SK-N-SH (cell line): ENCODE data around the gene INTS1. TPM values are rescaled to one million over a fixed set of nuclear protein-coding genes. Genes with fewer than 3 reads are reported as not detected.
"Not testable (repeated sequence)": the region's sequence is repeated elsewhere in the genome, so short reads cannot be mapped to it uniquely, and the experiment has no call there.

ENCODE experiments used
- CTCF ChIA-PET: fragments of 300-600, 350-600 bp; formaldehyde crosslinking; extraction: SDS; loops from one replicate; lab custom pipeline; 2021; lab: Yijun Ruan, JAX
- POLR2A ChIA-PET: fragments of 350-600 bp; sonication (Branson Sonifier 250); formaldehyde crosslinking; extraction: SDS; loops from one replicate; lab custom pipeline; 2020; ENCODE audit warnings: antibody characterized with exemption, inconsistent platforms; lab: Yijun Ruan, JAX
- DNase-seq: peaks from one replicate; pipeline ENCODE4 v3.0.0; 2012
- H2AFZ ChIP-seq: fragments of 200-600 bp; sonication (generic); 2 replicates; pipeline ENCODE4 v1.8.1; 2016; ENCODE audit warnings: antibody characterized with exemption, mild to moderate bottlenecking, low read depth
- H3F3A ChIP-seq: fragments of 200-600 bp; sonication (generic); replicated peaks from 2 replicates; pipeline ENCODE3; 2016; ENCODE audit warnings: antibody characterized with exemption, mild to moderate bottlenecking; ENCODE audit not compliant: insufficient read depth
- H3K27ac ChIP-seq, 2 experiments: fragments of 200-500 bp in 1 of 2; fragments of 200-600 bp in 1 of 2; sonication (Bioruptor generic) in 1 of 2; sonication (generic), shearing (Covaris generic) in 1 of 2; 2 replicates each; pipeline versions ENCODE4 v1.5.1 to v1.6.1; 2014 to 2016; ENCODE audit warnings: low read depth in 2 of 2, inconsistent platforms in 1 of 2, low read length in 1 of 2, mild to moderate bottlenecking in 1 of 2, mixed read lengths in 1 of 2
- H3K27me3 ChIP-seq: fragments of 200-600 bp; sonication (generic), shearing (Covaris generic); 2 replicates; pipeline ENCODE4 v1.6.1; 2016; ENCODE audit warnings: mixed run types; ENCODE audit not compliant: insufficient read depth
- H3K36me3 ChIP-seq, 2 experiments: fragments of 200-500 bp in 1 of 2; fragments of 200-600 bp in 1 of 2; sonication (Bioruptor generic) in 1 of 2; sonication (generic) in 1 of 2; replicated peaks in 1 of 2; 2 replicates each; pipeline versions ENCODE3 to v1.5.1; 2014 to 2016; ENCODE audit warnings: low read length in 1 of 2, mild to moderate bottlenecking in 1 of 2; ENCODE audit not compliant: insufficient read depth in 2 of 2, control insufficient read depth in 1 of 2
- H3K4me1 ChIP-seq, 2 experiments: fragments of 200-500 bp in 1 of 2; fragments of 200-600 bp in 1 of 2; sonication (Bioruptor generic) in 1 of 2; sonication (generic), shearing (Covaris generic) in 1 of 2; 2 replicates each; pipeline versions ENCODE4 v1.5.1 to v1.6.1; 2014 to 2016; ENCODE audit warnings: low read depth in 1 of 2, low read length in 1 of 2, mixed run types in 1 of 2; ENCODE audit not compliant: insufficient read depth in 2 of 2, control insufficient read depth in 1 of 2
- H3K4me2 ChIP-seq: fragments of 200-600 bp; sonication (generic), shearing (Covaris generic); 2 replicates; pipeline ENCODE4 v1.6.1; 2017; ENCODE audit warnings: mixed run types
- H3K4me3 ChIP-seq, 2 experiments: fragments of 200-500 bp in 1 of 2; fragments of 200-600 bp in 1 of 2; sonication (Bioruptor generic) in 1 of 2; sonication (generic), shearing (Covaris generic) in 1 of 2; 2 replicates each; pipeline versions ENCODE4 v1.5.1 to v1.8.1; 2014 to 2016; ENCODE audit warnings: low read depth in 2 of 2, inconsistent platforms in 1 of 2, low read length in 1 of 2, mild to moderate bottlenecking in 1 of 2, mixed read lengths in 1 of 2, moderate library complexity in 1 of 2
- H3K79me2 ChIP-seq: fragments of 200-600 bp; sonication (generic); 2 replicates; pipeline ENCODE4 v1.8.1; 2017; ENCODE audit warnings: mild to moderate bottlenecking; ENCODE audit not compliant: insufficient read depth
- H3K9ac ChIP-seq: fragments of 200-600 bp; sonication (generic); 2 replicates; pipeline ENCODE4 v1.6.1; 2017; ENCODE audit warnings: mixed run types
- H3K9me2 ChIP-seq: fragments of 200-600 bp; sonication (generic); 2 replicates; pipeline ENCODE4 v1.6.1; 2017; ENCODE audit warnings: mixed run types
- H3K9me3 ChIP-seq: fragments of 200-600 bp; sonication (generic); 2 replicates; pipeline ENCODE4 v1.6.1; 2017; ENCODE audit warnings: mixed run types, mild to moderate bottlenecking, moderate library complexity
- H4K20me1 ChIP-seq: fragments of 200-600 bp; sonication (generic); 2 replicates; pipeline ENCODE4 v1.6.1; 2017; ENCODE audit warnings: mild to moderate bottlenecking, mixed run types; ENCODE audit not compliant: insufficient read depth
- CHD2 ChIP-seq: fragments of 150-350 bp; IDR thresholded peaks from 2 replicates; pipeline ENCODE4 v1.6.1; 2018; ENCODE audit warnings: low read length; ENCODE audit not compliant: partially characterized antibody
- ELF1 ChIP-seq: IDR thresholded peaks from 2 replicates; pipeline ENCODE4 v1.4.0; 2012
- EP300 ChIP-seq, 2 experiments: IDR thresholded peaks; 2 replicates each; pipeline versions ENCODE4 v1.4.0 to v1.6.1; 2012; ENCODE audit warnings: borderline replicate concordance in 1 of 2, low read depth in 1 of 2, low read length in 1 of 2
- FOSL2 ChIP-seq: IDR thresholded peaks from 2 replicates; pipeline ENCODE4 v1.4.0; 2012; ENCODE audit warnings: low read depth, mild to moderate bottlenecking, moderate library complexity, borderline replicate concordance
- FOXM1 ChIP-seq: IDR thresholded peaks from 2 replicates; pipeline ENCODE4 v1.4.0; 2012; ENCODE audit warnings: low read depth, mild to moderate bottlenecking
- GATA2 ChIP-seq: sonication (generic); formaldehyde crosslinking; IDR thresholded peaks from 2 replicates; pipeline ENCODE4 v1.5.0; 2020; ENCODE audit warnings: mild to moderate bottlenecking, missing genetic modification reagents
- MAX ChIP-seq: IDR thresholded peaks from 2 replicates; pipeline ENCODE4 v1.4.0; 2012; ENCODE audit warnings: low read depth
- MEF2A ChIP-seq: IDR thresholded peaks from 2 replicates; pipeline ENCODE4 v1.4.0; 2012; ENCODE audit warnings: low read depth, borderline replicate concordance
- RAD21 ChIP-seq: IDR thresholded peaks from 2 replicates; pipeline ENCODE4 v1.6.1; 2012; ENCODE audit warnings: mild to moderate bottlenecking, low read length
- RCOR1 ChIP-seq: fragments of 150-350 bp; IDR thresholded peaks from 2 replicates; pipeline ENCODE4 v1.6.1; 2017; ENCODE audit warnings: antibody characterized with exemption, low read length
- RFX5 ChIP-seq: IDR thresholded peaks from 2 replicates; pipeline ENCODE4 v1.6.1; 2012; ENCODE audit warnings: mild to moderate bottlenecking, improper control_type of control experiment, low read length
- SIN3A ChIP-seq: IDR thresholded peaks from 2 replicates; pipeline ENCODE4 v1.6.1; 2012; ENCODE audit warnings: low read depth, mild to moderate bottlenecking, low read length, moderate library complexity, borderline replicate concordance
- SMC3 ChIP-seq: IDR thresholded peaks from 2 replicates; pipeline ENCODE4 v1.6.1; 2012; ENCODE audit warnings: low read depth, low read length, improper control_type of control experiment
- TAF1 ChIP-seq: IDR thresholded peaks from 2 replicates; pipeline ENCODE4 v1.6.1; 2012; ENCODE audit warnings: low read depth, mild to moderate bottlenecking, low read length, moderate library complexity, borderline replicate concordance
- TCF12 ChIP-seq: IDR thresholded peaks from 2 replicates; pipeline ENCODE4 v1.4.0; 2012
- USF1 ChIP-seq: IDR thresholded peaks from 2 replicates; pipeline ENCODE4 v1.4.0; 2012; ENCODE audit warnings: low read depth, borderline replicate concordance
- ZBTB33 ChIP-seq: IDR thresholded peaks from 2 replicates; pipeline ENCODE4 v1.4.0; 2012; ENCODE audit warnings: low read depth, borderline replicate concordance
- WGBS: methylation state at CpG from one replicate; pipeline ENCODE4 v1.1.6; 2017; ENCODE audit warnings: low lambda C conversion rate; 5-methylcytosine and 5-hydroxymethylcytosine counted together
- polyA plus RNA-seq, 3 experiments: library from polyadenylated mRNA; depleted of rRNA; stranded (reverse); fragments of >200 nt; gene quantifications; 2 replicates each; pipeline ENCODE4 v1.2.3, GENCODE V29; 2012
- TF ChIP-seq, protein P1 (sequence below): fragments of 200-600 bp; sonication (generic); IDR thresholded peaks from 2 replicates; pipeline ENCODE4 v1.6.1; 2017; ENCODE audit warnings: antibody characterized with exemption, mild to moderate bottlenecking, moderate library complexity

Gene INTS1
- polyA plus RNA-seq, 1 of the 3 experiments (the other 2 are of a cell fraction) = 48.1 TPM

GRCh38 chr7:1447112-1447511, 57.1 kb downstream of the INTS1 start:
- WGBS = 85% methylated on average over 9 of the region's 11 CpGs
- Histone ChIP-seq H2AFZ (no peak overlapping the region), H3K9me3 (no peaks in the 10 kb centered on the region), H3K9ac (no peak overlapping the region), H3K27ac (no peak overlapping the region), H4K20me1 (peaks cover 26% of the 10 kb centered on the region), H3K79me2 (peaks cover 12% of the 10 kb centered on the region; the same call in 1 of the 2 replicates), H3F3A (no peaks in the 10 kb centered on the region), H3K4me1 (peaks cover 0 to 6% of the 10 kb centered on the region in 2 experiments; a peak in 1 of 4 replicates), H3K36me3 (peaks cover 0 to 7% of the 10 kb centered on the region in 2 experiments), H3K4me2 (no peak overlapping the region), H3K4me3 (no peak overlapping the region), H3K9me2 (no peaks in the 10 kb centered on the region), H3K27me3 (no peaks in the 10 kb centered on the region)
- DNase-seq = no peak
- ChIA-PET CTCF (interaction anchor here (0.5 to 12.9 kb wide), 6 partner anchors 14 to 253 kb away, joined by 3 to 142 read pairs (median 6); no protein-coding TSS in a partner anchor), POLR2A (no interaction called here)
- TF ChIP-seq MEF2A (no peak), RAD21 (no peak), CHD2 (no peak), SIN3A (no peak), USF1 (no peak), ZBTB33 (no peak), FOSL2 (no peak)

DNA sequence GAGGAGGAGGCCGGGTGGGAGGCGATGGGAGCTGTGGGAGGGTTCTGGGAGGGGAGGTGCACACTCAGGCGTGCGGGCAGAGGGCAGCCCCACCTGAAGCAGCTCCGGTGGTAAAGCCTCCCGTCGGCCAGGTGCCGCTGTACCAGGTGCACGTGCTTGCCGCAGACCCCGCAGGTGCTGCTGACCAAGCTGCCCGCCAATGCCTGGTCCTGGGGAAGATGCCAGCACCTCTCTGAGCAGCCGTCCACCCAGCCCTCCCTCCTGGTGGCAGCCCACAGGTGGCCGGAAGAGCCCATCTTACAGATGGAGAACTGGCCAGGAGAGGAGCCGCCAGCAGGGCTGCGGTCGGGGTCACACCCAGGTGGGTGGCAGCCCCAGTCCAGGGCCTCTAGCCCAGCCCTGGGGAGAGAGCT, 57.6 kb downstream of the INTS1 start:
- no peak for DNase-seq
- WGBS = 86% methylated on average over 8 of the region's 17 CpGs
- Histone ChIP-seq H3K4me1 (peaks cover 0 to 6% of the 10 kb centered on the region in 2 experiments; a peak in 1 of 4 replicates), H2AFZ (no peak overlapping the region), H3K4me3 (no peak overlapping the region), H3K9me2 (no peaks in the 10 kb centered on the region), H3K4me2 (no peak overlapping the region), H3K9ac (no peak overlapping the region), H3F3A (no peaks in the 10 kb centered on the region), H3K36me3 (peaks cover 0 to 12% of the 10 kb centered on the region in 2 experiments), H3K79me2 (peaks cover 8% of the 10 kb centered on the region; the same call in 1 of the 2 replicates), H3K9me3 (no peaks in the 10 kb centered on the region), H3K27ac (no peak overlapping the region), H3K27me3 (no peaks in the 10 kb centered on the region), H4K20me1 (peaks cover 21% of the 10 kb centered on the region)
- CTCF ChIA-PET = interaction anchor here (1.4 to 12.9 kb wide), 5 partner anchors 14 to 253 kb away, joined by 4 to 142 read pairs (median 8); no protein-coding TSS in a partner anchor
- TF ChIP-seq FOXM1 (no peak), SMC3 (no peak), MEF2A (no peak), ELF1 (no peak), MAX (no peak), GATA2 (CRISPR knock-in tag) (no peak), TCF12 (no peak), EP300 (IDR thresholded peaks at IDR 0.05; ENCODE audit: borderline replicate concordance in 1 of 2, low read depth in 1 of 2, low read length in 1 of 2) (no peak), RCOR1 (no peak), TAF1 (no peak), RFX5 (no peak)
- TF ChIP-seq, protein P1, sequence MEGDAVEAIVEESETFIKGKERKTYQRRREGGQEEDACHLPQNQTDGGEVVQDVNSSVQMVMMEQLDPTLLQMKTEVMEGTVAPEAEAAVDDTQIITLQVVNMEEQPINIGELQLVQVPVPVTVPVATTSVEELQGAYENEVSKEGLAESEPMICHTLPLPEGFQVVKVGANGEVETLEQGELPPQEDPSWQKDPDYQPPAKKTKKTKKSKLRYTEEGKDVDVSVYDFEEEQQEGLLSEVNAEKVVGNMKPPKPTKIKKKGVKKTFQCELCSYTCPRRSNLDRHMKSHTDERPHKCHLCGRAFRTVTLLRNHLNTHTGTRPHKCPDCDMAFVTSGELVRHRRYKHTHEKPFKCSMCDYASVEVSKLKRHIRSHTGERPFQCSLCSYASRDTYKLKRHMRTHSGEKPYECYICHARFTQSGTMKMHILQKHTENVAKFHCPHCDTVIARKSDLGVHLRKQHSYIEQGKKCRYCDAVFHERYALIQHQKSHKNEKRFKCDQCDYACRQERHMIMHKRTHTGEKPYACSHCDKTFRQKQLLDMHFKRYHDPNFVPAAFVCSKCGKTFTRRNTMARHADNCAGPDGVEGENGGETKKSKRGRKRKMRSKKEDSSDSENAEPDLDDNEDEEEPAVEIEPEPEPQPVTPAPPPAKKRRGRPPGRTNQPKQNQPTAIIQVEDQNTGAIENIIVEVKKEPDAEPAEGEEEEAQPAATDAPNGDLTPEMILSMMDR = no peak
- POLR2A ChIA-PET = no interaction called here

GRCh38 chr7:1446026-1446425, 58.2 kb downstream of the INTS1 start:
- H3K9me2 ChIP-seq, H3K27me3 ChIP-seq, H3K9me3 ChIP-seq, H3K9ac ChIP-seq, H3K4me2 ChIP-seq, H3K4me3 ChIP-seq, DNase-seq, H3K4me1 ChIP-seq, H2AFZ ChIP-seq, H3F3A ChIP-seq, H3K27ac ChIP-seq, POLR2A ChIA-PET, H3K79me2 ChIP-seq: not testable (repeated sequence)
- Histone ChIP-seq H4K20me1 (peaks cover 15% of the 10 kb centered on the region), H3K36me3 (peaks cover 0 to 12% of the 10 kb centered on the region in 2 experiments)
- 86% methylated on average over 5 of the region's 5 CpGs for WGBS
- CTCF ChIA-PET = interaction anchor here (1.4 to 12.9 kb wide), 3 partner anchors 13 to 252 kb away, joined by 5 to 142 read pairs (median 9); no protein-coding TSS in a partner anchor
